HG02571 (cell line): ENCODE results near the gene EFNA4.

Experiments used
- ATAC-seq: cut with Tn5 transposase; IDR thresholded peaks from one replicate; pipeline ENCODE4 v1.9.1; 2021; ENCODE audit warnings: mild to moderate bottlenecking, moderate library complexity; ENCODE audit not compliant: unreplicated experiment

The EFNA4 gene

GRCh38 chr1:155051342-155051776 is 12.2 kb upstream of the EFNA4 start:
- ATAC-seq = no peak

GRCh38 chr1:155051777-155052398 is 11.7 kb upstream of the EFNA4 start:
- no peak for ATAC-seq

- ATAC-seq = no peak
Observed at GRCh38 chr1:155052439-155053395, 10.8 kb upstream of the EFNA4 start.

- no peak for ATAC-seq
Observed at GRCh38 chr1:155053531-155054105, 9.9 kb upstream of the EFNA4 start.

- no peak for ATAC-seq
Observed at GRCh38 chr1:155057104-155057503, 6.4 kb upstream of the EFNA4 start.

- no peak for ATAC-seq
Observed at GRCh38 chr1:155057788-155058211, 5.7 kb upstream of the EFNA4 start.

GRCh38 chr1:155060736-155061135 is 2.8 kb upstream of the EFNA4 start:
- ATAC-seq = no peak

GRCh38 chr1:155061381-155062150 is 2.0 kb upstream of the EFNA4 start:
- no peak for ATAC-seq

GRCh38 chr1:155062151-155062686 is 1.3 kb upstream of the EFNA4 start:
- ATAC-seq = no peak

GRCh38 chr1:155062702-155063411 is 683 bp upstream of the EFNA4 start:
- ATAC-seq = no peak

- no peak for ATAC-seq
Observed at GRCh38 chr1:155064111-155064831, 731 bp downstream of the EFNA4 start.

- ATAC-seq = no peak
Observed at GRCh38 chr1:155064832-155065429, 1.4 kb downstream of the EFNA4 start.

- ATAC-seq = no peak
Observed at GRCh38 chr1:155066777-155067176, 3.2 kb downstream of the EFNA4 start.

- ATAC-seq = no peak
Observed at GRCh38 chr1:155068599-155068998, 5.1 kb downstream of the EFNA4 start.

- no peak for ATAC-seq
Observed at GRCh38 chr1:155069551-155070157, 6.1 kb downstream of the EFNA4 start.

GRCh38 chr1:155070158-155070621 is 6.7 kb downstream of the EFNA4 start:
- no peak for ATAC-seq

GRCh38 chr1:155070721-155071569 is 7.4 kb downstream of the EFNA4 start:
- no peak for ATAC-seq

- no peak for ATAC-seq
Observed at GRCh38 chr1:155071701-155072100, 8.2 kb downstream of the EFNA4 start.
